GM23338 (cell line): ENCODE results near the gene RSPO1. TPM values are rescaled to one million over a fixed set of nuclear protein-coding genes. Genes with fewer than 3 reads are reported as not detected.

Experiments
- ATAC-seq: fragments of 200-7000 bp; cut with Tn5 transposase; 3 replicates; pipeline ENCODE4 v1.9.1; 2020
- DNase-seq: peaks from one replicate; pipeline ENCODE4 v3.0.0-alpha.2; 2015; ENCODE audit warnings: low spot score
- H2AFZ ChIP-seq: fragments of 200-600 bp; sonication (generic); 2 replicates; pipeline ENCODE4 v1.8.0; 2016; ENCODE audit warnings: antibody characterized with exemption, mild to moderate bottlenecking, moderate library complexity
- H3F3A ChIP-seq: fragments of 200-600 bp; sonication (generic); replicated peaks from 2 replicates; pipeline ENCODE4 v1.8.0; 2017; ENCODE audit warnings: antibody characterized with exemption, mixed run types, low read depth
- H3K27ac ChIP-seq: fragments of 200-600 bp; sonication (generic); 2 replicates; pipeline ENCODE4 v1.6.1; 2016; ENCODE audit warnings: low read depth
- H3K27me3 ChIP-seq: fragments of 200-600 bp; sonication (generic); 2 replicates; pipeline ENCODE4 v1.8.0; 2016; ENCODE audit warnings: mild to moderate bottlenecking, mixed run types, moderate library complexity; ENCODE audit not compliant: insufficient read depth
- H3K36me3 ChIP-seq: fragments of 200-600 bp; sonication (generic); 2 replicates; pipeline ENCODE4 v1.8.0; 2016; ENCODE audit warnings: mild to moderate bottlenecking; ENCODE audit not compliant: insufficient read depth
- H3K4me1 ChIP-seq: fragments of 200-600 bp; sonication (generic); 2 replicates; pipeline ENCODE4 v1.8.0; 2016; ENCODE audit warnings: mild to moderate bottlenecking, moderate library complexity; ENCODE audit not compliant: insufficient read depth
- H3K4me2 ChIP-seq: fragments of 200-600 bp; sonication (generic); 2 replicates; pipeline ENCODE4 v1.7.1; 2017; ENCODE audit warnings: mixed run types
- H3K4me3 ChIP-seq: fragments of 200-600 bp; sonication (generic); 2 replicates; pipeline ENCODE4 v1.6.1; 2016; ENCODE audit warnings: mixed run types
- H3K79me2 ChIP-seq: fragments of 200-600 bp; sonication (generic); replicated peaks from 2 replicates; pipeline ENCODE4 v1.8.0; 2017; ENCODE audit warnings: mild to moderate bottlenecking; ENCODE audit not compliant: insufficient read depth
- H3K9me2 ChIP-seq: fragments of 200-600 bp; sonication (generic); 2 replicates; pipeline ENCODE4 v1.8.0; 2017; ENCODE audit not compliant: insufficient read depth
- H4K20me1 ChIP-seq: fragments of 200-600 bp; sonication (generic); replicated peaks from 2 replicates; pipeline ENCODE4 v1.8.0; 2017; ENCODE audit warnings: mild to moderate bottlenecking; ENCODE audit not compliant: insufficient read depth
- H3K27ac Mint-ChIP-seq: 2 replicates; pipeline ENCODE4 v1.8.0; 2020; ENCODE audit warnings: inconsistent platforms, mild to moderate bottlenecking, moderate library complexity, mixed read lengths
- H3K27me3 Mint-ChIP-seq: 3 replicates; pipeline ENCODE4 v1.8.0; 2022; ENCODE audit warnings: low read depth, mild to moderate bottlenecking, moderate library complexity, mixed read lengths, inconsistent platforms; ENCODE audit not compliant: insufficient read depth, poor library complexity
- H3K36me3 Mint-ChIP-seq: 3 replicates; pipeline ENCODE4 v1.8.0; 2021; ENCODE audit warnings: low read depth, mild to moderate bottlenecking, inconsistent platforms, moderate library complexity, mixed read lengths
- H3K4me1 Mint-ChIP-seq: 3 replicates; pipeline ENCODE4 v1.8.0; 2020; ENCODE audit warnings: mild to moderate bottlenecking, inconsistent platforms, mixed read lengths
- H3K4me3 Mint-ChIP-seq: 3 replicates; pipeline ENCODE4 v1.8.0; 2021; ENCODE audit warnings: moderate library complexity, mild to moderate bottlenecking, inconsistent platforms, mixed read lengths
- H3K9me3 Mint-ChIP-seq: 3 replicates; pipeline ENCODE4 v1.8.0; 2020; ENCODE audit warnings: moderate library complexity, mild to moderate bottlenecking, inconsistent platforms, mixed read lengths
- CREB1 ChIP-seq: fragments of 250-450 bp; sonication (Bioruptor Pico); IDR thresholded peaks from 2 replicates; pipeline ENCODE4 v1.5.0; 2020; ENCODE audit warnings: low read depth, mild to moderate bottlenecking, moderate library complexity
- CTCF ChIP-seq, 2 experiments: fragments of 200-600 bp in 1 of 2; sonication (generic) in 1 of 2; conservative IDR thresholded peaks; 2 replicates each; pipeline versions ENCODE4 v1.5.1 to v1.6.1; 2016 to 2017; ENCODE audit warnings: antibody characterized with exemption in 2 of 2, low read depth in 2 of 2, mild to moderate bottlenecking in 2 of 2, moderate library complexity in 1 of 2
- ETS1 ChIP-seq: IDR thresholded peaks from 2 replicates; pipeline ENCODE4 v1.6.1; 2016; ENCODE audit warnings: antibody characterized with exemption
- EZH2 ChIP-seq: fragments of 200-600 bp; sonication (generic); IDR thresholded peaks from one replicate; pipeline ENCODE4 v1.8.0; 2017; ENCODE audit warnings: antibody characterized with exemption, mild to moderate bottlenecking, low read depth; ENCODE audit not compliant: unreplicated experiment
- EZH2phosphoT487 ChIP-seq: fragments of 200-600 bp; sonication (generic); IDR thresholded peaks from one replicate; pipeline ENCODE4 v1.8.1; 2018; ENCODE audit warnings: antibody characterized with exemption; ENCODE audit not compliant: unreplicated experiment
- NANOG ChIP-seq: IDR thresholded peaks from 2 replicates; pipeline ENCODE4 v1.6.1; 2016; ENCODE audit warnings: antibody characterized with exemption, borderline replicate concordance
- POLR2AphosphoS5 ChIP-seq: IDR thresholded peaks from 2 replicates; pipeline ENCODE4 v1.6.1; 2016; ENCODE audit warnings: antibody characterized with exemption, low read depth
- STAT1 ChIP-seq: IDR thresholded peaks from one replicate; pipeline ENCODE4 v1.6.1; 2016; ENCODE audit warnings: antibody characterized with exemption; ENCODE audit not compliant: unreplicated experiment
- ZNF331 ChIP-seq: fragments of 250-450 bp; sonication (Bioruptor Pico); IDR thresholded peaks from 2 replicates; pipeline ENCODE4 v1.5.0; 2020; ENCODE audit warnings: low read depth, mild to moderate bottlenecking, moderate library complexity
- polyA plus RNA-seq: library from polyadenylated mRNA; unstranded; fragments of >200 nt; fragmentation: Nextera tagmentation; extraction: Ambion mirVana; gene quantifications from 2 replicates; pipeline ENCODE4 v1.2.1, GENCODE V29; 2016
- total RNA-seq: library from RNA; depleted of rRNA; stranded (reverse); fragments of >200 nt; shearing (Covaris generic); gene quantifications from 2 replicates; pipeline ENCODE4 v1.2.3, GENCODE V29; 2014
- TF ChIP-seq, protein P1 (sequence below): fragments of 250-450 bp; sonication (Bioruptor Pico); IDR thresholded peaks from 2 replicates; pipeline ENCODE4 v1.5.0; 2020; ENCODE audit warnings: mild to moderate bottlenecking, moderate library complexity

Gene RSPO1
- total and polyA plus RNA-seq, 2 experiments from 2014 or later = 0.11 TPM; not detected in 1

- peaks cover 99% of the 10 kb centered on the region for H3K27me3 ChIP-seq
- no peaks in the 10 kb centered on the region for H3K9me3 Mint-ChIP-seq
- peaks cover 78% of the 10 kb centered on the region for H3K27me3 Mint-ChIP-seq
These were observed 3.7 kb downstream of the RSPO1 start for GRCh38 chr1:37631036-37631435.

DNA sequence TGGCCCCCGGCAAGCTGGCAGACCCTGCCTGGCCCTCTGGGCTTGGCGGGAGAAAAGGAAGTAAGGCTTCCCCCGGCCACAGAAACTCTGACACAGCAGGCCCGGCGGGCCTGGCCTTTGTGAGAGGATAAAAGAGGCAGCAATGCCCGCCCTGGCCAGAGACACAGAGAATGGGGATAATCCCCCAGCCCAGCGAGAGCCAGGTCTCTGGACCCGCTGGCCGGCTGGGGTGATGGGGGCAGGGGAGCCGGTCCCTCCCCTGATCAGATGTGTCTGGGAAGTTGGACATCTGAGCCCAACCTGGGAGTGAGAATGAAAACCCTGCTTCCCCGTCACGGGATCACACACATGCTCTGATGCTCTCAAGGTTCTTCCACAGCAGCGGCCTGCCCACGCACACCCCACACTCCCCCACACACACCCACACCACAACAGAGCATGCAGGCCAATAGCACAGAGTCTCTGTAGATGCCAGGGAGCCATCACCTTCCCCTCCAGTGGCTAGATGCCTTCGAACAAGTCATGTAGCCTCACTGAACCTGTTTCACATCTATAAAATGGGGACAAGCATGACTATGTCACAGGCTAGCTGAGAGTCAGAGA lies 4.2 kb downstream of the RSPO1 start:
- peaks cover 11% of the 10 kb centered on the region; the same call in 1 of the 2 replicates for H3K4me1 ChIP-seq
- no peaks in the 10 kb centered on the region for H3K36me3 ChIP-seq
- no peak overlapping the region for H3K4me3 ChIP-seq
- Mint-ChIP-seq H3K27ac (no peak overlapping the region), H3K27me3 (peaks cover 73% of the 10 kb centered on the region), H3K4me3 (no peak overlapping the region), H3K9me3 (no peaks in the 10 kb centered on the region), H3K4me1 (peaks cover 14% of the 10 kb centered on the region; the same call in 2 of the 3 replicates), H3K36me3 (no peaks in the 10 kb centered on the region)
- H3K27me3 ChIP-seq = peaks cover 94% of the 10 kb centered on the region
- no peak overlapping the region for H3K4me2 ChIP-seq
- DNase-seq = no peak
- H2AFZ ChIP-seq = no peak overlapping the region
- H3K79me2 ChIP-seq = no peaks in the 10 kb centered on the region
- H4K20me1 ChIP-seq = no peaks in the 10 kb centered on the region; the same call in none of the 2 replicates
- H3K27ac ChIP-seq = no peak overlapping the region
- no peaks in the 10 kb centered on the region for H3K9me2 ChIP-seq
- peak; percentile 7 for ATAC-seq
- no peaks in the 10 kb centered on the region for H3F3A ChIP-seq
- TF ChIP-seq, protein P1, sequence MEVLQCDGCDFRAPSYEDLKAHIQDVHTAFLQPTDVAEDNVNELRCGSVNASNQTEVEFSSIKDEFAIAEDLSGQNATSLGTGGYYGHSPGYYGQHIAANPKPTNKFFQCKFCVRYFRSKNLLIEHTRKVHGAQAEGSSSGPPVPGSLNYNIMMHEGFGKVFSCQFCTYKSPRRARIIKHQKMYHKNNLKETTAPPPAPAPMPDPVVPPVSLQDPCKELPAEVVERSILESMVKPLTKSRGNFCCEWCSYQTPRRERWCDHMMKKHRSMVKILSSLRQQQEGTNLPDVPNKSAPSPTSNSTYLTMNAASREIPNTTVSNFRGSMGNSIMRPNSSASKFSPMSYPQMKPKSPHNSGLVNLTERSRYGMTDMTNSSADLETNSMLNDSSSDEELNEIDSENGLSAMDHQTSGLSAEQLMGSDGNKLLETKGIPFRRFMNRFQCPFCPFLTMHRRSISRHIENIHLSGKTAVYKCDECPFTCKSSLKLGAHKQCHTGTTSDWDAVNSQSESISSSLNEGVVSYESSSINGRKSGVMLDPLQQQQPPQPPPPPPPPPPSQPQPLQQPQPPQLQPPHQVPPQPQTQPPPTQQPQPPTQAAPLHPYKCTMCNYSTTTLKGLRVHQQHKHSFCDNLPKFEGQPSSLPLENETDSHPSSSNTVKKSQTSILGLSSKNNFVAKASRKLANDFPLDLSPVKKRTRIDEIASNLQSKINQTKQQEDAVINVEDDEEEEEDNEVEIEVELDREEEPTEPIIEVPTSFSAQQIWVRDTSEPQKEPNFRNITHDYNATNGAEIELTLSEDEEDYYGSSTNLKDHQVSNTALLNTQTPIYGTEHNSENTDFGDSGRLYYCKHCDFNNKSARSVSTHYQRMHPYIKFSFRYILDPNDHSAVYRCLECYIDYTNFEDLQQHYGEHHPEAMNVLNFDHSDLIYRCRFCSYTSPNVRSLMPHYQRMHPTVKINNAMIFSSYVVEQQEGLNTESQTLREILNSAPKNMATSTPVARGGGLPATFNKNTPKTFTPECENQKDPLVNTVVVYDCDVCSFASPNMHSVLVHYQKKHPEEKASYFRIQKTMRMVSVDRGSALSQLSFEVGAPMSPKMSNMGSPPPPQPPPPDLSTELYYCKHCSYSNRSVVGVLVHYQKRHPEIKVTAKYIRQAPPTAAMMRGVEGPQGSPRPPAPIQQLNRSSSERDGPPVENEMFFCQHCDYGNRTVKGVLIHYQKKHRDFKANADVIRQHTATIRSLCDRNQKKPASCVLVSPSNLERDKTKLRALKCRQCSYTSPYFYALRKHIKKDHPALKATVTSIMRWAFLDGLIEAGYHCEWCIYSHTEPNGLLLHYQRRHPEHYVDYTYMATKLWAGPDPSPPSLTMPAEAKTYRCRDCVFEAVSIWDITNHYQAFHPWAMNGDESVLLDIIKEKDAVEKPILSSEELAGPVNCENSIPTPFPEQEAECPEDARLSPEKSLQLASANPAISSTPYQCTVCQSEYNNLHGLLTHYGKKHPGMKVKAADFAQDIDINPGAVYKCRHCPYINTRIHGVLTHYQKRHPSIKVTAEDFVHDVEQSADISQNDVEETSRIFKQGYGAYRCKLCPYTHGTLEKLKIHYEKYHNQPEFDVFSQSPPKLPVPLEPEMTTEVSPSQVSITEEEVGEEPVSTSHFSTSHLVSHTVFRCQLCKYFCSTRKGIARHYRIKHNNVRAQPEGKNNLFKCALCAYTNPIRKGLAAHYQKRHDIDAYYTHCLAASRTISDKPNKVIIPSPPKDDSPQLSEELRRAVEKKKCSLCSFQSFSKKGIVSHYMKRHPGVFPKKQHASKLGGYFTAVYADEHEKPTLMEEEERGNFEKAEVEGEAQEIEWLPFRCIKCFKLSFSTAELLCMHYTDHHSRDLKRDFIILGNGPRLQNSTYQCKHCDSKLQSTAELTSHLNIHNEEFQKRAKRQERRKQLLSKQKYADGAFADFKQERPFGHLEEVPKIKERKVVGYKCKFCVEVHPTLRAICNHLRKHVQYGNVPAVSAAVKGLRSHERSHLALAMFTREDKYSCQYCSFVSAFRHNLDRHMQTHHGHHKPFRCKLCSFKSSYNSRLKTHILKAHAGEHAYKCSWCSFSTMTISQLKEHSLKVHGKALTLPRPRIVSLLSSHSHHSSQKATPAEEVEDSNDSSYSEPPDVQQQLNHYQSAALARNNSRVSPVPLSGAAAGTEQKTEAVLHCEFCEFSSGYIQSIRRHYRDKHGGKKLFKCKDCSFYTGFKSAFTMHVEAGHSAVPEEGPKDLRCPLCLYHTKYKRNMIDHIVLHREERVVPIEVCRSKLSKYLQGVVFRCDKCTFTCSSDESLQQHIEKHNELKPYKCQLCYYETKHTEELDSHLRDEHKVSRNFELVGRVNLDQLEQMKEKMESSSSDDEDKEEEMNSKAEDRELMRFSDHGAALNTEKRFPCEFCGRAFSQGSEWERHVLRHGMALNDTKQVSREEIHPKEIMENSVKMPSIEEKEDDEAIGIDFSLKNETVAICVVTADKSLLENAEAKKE (CRISPR knock-in tag) = no peak
- TF ChIP-seq NANOG (no peak), CREB1 (no peak), ETS1 (no peak), STAT1 (no peak), EZH2phosphoT487 (no peak), EZH2 (no peak), ZNF331 (CRISPR knock-in tag) (no peak)

More at GRCh38 chr1:37631036-37631435, 3.7 kb downstream of the RSPO1 start:
- Mint-ChIP-seq H3K27ac (no peak overlapping the region), H3K4me1 (peaks cover 14% of the 10 kb centered on the region; the same call in 2 of the 3 replicates), H3K36me3 (no peaks in the 10 kb centered on the region), H3K4me3 (no peak overlapping the region)
- Histone ChIP-seq H4K20me1 (no peaks in the 10 kb centered on the region; the same call in none of the 2 replicates), H3K4me2 (no peak overlapping the region), H3K36me3 (no peaks in the 10 kb centered on the region), H2AFZ (no peak overlapping the region), H3F3A (no peaks in the 10 kb centered on the region), H3K4me1 (peaks cover 11% of the 10 kb centered on the region; the same call in 1 of the 2 replicates), H3K79me2 (no peaks in the 10 kb centered on the region), H3K4me3 (no peak overlapping the region), H3K27ac (no peak overlapping the region), H3K9me2 (no peaks in the 10 kb centered on the region)
- ATAC-seq = no peak
- no peak for DNase-seq
- no peak for TF ChIP-seq POLR2AphosphoS5
- TF ChIP-seq CTCF (conservative IDR thresholded peaks at IDR 0.05; ENCODE audit: low read depth in 2 of 2) = no peak
